ENCODE data around the gene SPACA7.

Gene SPACA7

GRCh38 chr13:112452380-112453206 lies 76.4 kb downstream of the SPACA7 start:
- Mint-ChIP-seq H3K9me3 (peaks cover 7% of the 10 kb centered on the region), H3K27me3 (ENCODE audit: low read depth, poor library complexity) (peaks cover 27% of the 10 kb centered on the region), H3K4me3 (no peak overlapping the region), H3K4me1 (peaks cover 12% of the 10 kb centered on the region), H3K27ac (no peak overlapping the region), H3K36me3 (ENCODE audit: low read depth) (no peaks in the 10 kb centered on the region)
- no peak for DNase-seq
- TF ChIP-seq CTCF (IDR thresholded peaks at IDR 0.05): no peak

GRCh38 chr13:112453207-112453829 lies 77.2 kb downstream of the SPACA7 start:
- TF ChIP-seq CTCF (IDR thresholded peaks at IDR 0.05): no peak
- Mint-ChIP-seq H3K27me3 (ENCODE audit: low read depth, poor library complexity) (peaks cover 30% of the 10 kb centered on the region), H3K36me3 (ENCODE audit: low read depth) (no peaks in the 10 kb centered on the region), H3K4me1 (peaks cover 12% of the 10 kb centered on the region), H3K4me3 (no peak overlapping the region), H3K27ac (no peak overlapping the region), H3K9me3 (peaks cover 7% of the 10 kb centered on the region)
- no peak for DNase-seq

- H3K4me1 Mint-ChIP-seq: peaks cover 12% of the 10 kb centered on the region
- DNase-seq: no peak
- H3K4me3 Mint-ChIP-seq: no peak overlapping the region
- no peak for TF ChIP-seq CTCF (IDR thresholded peaks at IDR 0.05)
- no peaks in the 10 kb centered on the region for H3K36me3 Mint-ChIP-seq (ENCODE audit: low read depth)
- peaks cover 11% of the 10 kb centered on the region for H3K9me3 Mint-ChIP-seq
- H3K27me3 Mint-ChIP-seq (ENCODE audit: low read depth, poor library complexity): peaks cover 30% of the 10 kb centered on the region
- no peak overlapping the region for H3K27ac Mint-ChIP-seq
Observed at GRCh38 chr13:112453874-112454647, 77.9 kb downstream of the SPACA7 start.

- H3K4me1 Mint-ChIP-seq: peaks cover 12% of the 10 kb centered on the region
- H3K9me3 Mint-ChIP-seq: peaks cover 18% of the 10 kb centered on the region
- TF ChIP-seq CTCF (IDR thresholded peaks at IDR 0.05): no peak
- DNase-seq: no peak
- no peak overlapping the region for H3K27ac Mint-ChIP-seq
- H3K36me3 Mint-ChIP-seq (ENCODE audit: low read depth): no peaks in the 10 kb centered on the region
- H3K27me3 Mint-ChIP-seq (ENCODE audit: low read depth, poor library complexity): peaks cover 30% of the 10 kb centered on the region
- H3K4me3 Mint-ChIP-seq: no peak overlapping the region
Observed at GRCh38 chr13:112454648-112455334, 78.6 kb downstream of the SPACA7 start.

GRCh38 chr13:112455476-112456059 lies 79.4 kb downstream of the SPACA7 start:
- Mint-ChIP-seq H3K4me1 (peaks cover 8% of the 10 kb centered on the region), H3K4me3 (no peak overlapping the region), H3K36me3 (ENCODE audit: low read depth) (no peaks in the 10 kb centered on the region), H3K27me3 (ENCODE audit: low read depth, poor library complexity) (peaks cover 30% of the 10 kb centered on the region), H3K27ac (no peak overlapping the region), H3K9me3 (peaks cover 24% of the 10 kb centered on the region)
- no peak for TF ChIP-seq CTCF (IDR thresholded peaks at IDR 0.05)
- DNase-seq: no peak
